GM18873 (cell line): Measurements from ENCODE around the gene COL13A1.

Source experiments
- ATAC-seq: cut with Tn5 transposase; IDR thresholded peaks from one replicate; pipeline ENCODE4 v1.9.1; 2021; ENCODE audit warnings: mild to moderate bottlenecking, moderate library complexity, moderate number of reproducible peaks; ENCODE audit not compliant: unreplicated experiment, low FRiP score

Gene COL13A1

GRCh38 chr10:69881202-69881601 is 79.5 kb downstream of the COL13A1 start:
- no peak for ATAC-seq

DNA sequence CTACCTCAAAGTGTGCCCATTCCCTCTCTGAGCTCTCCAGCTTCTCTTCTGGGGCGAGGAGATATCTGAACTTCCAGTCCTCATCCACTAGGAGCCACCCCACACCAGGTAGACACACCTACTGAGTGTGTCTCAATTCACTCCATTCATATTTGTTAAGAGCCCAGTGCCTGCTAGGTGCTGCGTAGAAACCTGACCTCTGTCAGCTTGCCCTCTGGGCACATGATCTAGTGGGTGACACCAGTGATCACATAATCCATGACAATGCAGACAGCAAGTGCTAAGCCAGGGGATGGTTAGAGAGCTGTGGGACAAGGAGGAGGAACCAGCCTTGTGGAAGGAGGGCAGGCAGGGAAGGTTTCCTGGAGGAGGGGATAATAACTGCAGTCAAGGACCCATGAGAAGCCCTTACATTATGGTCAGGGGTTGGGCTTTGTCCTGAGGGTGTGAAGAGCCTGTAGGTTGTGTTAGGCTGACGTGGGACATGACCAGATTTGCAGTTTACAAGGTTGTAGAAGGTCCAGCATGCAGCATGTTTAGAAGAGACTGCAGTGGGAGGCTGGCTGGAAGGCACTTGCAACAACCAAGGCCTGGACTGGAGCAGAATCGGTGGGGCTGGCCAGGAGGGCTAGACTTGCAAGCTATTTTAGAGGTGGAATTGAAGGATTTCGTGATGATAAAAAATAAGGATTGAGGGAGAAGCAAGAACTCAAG is 81.8 kb downstream of the COL13A1 start:
- no peak for ATAC-seq

- ATAC-seq, result no peak
These were observed 82.3 kb downstream of the COL13A1 start for GRCh38 chr10:69884024-69884367.

GRCh38 chr10:69884686-69885085 is 83.0 kb downstream of the COL13A1 start:
- ATAC-seq, result no peak

DNA sequence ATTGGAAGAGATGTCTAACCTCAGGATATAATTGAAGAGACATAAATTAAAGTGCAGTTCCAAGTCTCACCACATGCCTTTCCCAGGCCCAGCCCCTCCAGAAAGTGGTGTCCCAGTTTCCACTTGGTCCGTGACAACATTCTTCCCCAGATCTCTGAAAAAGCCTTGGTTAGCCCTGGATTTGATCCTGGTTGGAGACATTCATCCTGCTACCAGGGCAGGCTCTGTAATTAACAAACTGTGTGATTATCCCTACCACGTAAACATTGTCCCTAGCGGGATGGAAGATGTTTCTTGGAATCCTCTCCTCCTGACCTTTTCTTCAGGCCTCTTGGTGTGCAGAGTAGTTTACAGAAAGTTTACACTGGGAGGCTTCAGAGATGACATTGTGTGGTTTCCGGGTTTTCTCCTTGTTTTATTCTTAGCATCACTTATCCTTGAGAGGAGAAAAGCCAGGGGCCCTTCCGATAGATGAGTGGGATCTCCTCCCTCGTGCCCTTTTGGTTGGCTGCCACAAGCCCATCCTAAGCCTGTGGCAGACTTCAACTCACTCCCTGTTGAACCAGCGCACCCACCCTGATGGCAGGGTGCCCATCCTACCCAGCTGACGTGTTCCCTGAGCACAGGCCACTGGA is 83.8 kb downstream of the COL13A1 start:
- no peak for ATAC-seq

GRCh38 chr10:69888882-69889584 is 87.3 kb downstream of the COL13A1 start:
- ATAC-seq, result no peak

DNA sequence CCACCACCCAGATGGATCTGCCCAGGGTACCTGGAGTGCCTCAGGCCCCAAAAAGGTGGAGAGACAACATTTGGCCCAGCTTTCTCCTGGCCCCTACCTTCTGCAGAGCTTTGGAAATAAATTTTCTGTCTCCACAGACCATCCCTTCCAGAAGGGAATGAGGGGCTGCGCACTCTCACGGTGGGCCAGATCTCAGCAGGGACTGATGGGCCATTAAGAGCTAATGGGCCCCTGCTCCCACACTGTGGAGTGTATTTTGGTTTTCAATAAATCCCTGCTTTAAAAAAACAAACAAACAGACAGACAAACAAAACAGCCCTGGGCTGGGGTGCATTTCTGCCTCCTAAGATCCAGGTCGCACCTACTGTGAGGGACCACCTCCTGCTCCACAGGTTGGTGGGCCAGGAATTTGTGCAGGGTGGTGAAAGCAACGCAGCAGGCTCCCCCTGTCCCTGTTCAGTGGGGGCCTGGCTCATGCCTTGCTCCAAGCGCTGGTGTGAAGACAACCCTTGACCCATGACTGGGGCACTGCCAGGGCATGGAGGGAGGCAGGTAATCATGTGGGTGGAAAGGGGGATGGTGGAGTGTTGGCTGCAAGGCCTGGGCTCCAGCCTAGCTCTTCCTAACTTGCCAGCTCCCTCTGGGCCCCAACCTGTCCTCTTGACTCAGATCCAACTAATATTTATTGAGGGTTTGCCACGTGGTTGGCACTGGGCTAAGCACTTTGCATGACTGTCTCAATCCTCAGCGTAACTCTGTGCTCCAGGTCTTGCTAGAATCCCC is 88.5 kb downstream of the COL13A1 start:
- no peak for ATAC-seq

- ATAC-seq, result no peak
These were observed 89.4 kb downstream of the COL13A1 start for GRCh38 chr10:69891057-69891617.

DNA sequence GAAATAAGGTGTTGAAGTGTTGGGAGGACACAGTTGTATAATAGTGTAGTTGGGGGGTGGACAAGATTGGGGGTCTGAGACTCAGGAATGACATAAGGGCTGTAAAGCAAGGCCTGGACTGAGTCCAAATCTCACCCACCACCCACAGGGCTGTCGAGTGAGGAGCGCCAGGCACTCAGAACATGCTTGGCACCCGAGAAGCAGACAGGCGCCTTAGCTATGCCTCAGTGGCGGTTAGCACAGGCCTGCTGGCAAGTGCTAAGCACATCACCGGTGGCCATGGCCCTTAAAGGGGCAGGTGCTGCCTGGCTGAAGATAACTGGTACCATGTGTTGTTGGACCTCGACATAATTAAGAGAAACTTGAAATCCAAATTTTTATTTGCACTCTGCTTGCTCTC is 90.7 kb downstream of the COL13A1 start:
- no peak for ATAC-seq

DNA sequence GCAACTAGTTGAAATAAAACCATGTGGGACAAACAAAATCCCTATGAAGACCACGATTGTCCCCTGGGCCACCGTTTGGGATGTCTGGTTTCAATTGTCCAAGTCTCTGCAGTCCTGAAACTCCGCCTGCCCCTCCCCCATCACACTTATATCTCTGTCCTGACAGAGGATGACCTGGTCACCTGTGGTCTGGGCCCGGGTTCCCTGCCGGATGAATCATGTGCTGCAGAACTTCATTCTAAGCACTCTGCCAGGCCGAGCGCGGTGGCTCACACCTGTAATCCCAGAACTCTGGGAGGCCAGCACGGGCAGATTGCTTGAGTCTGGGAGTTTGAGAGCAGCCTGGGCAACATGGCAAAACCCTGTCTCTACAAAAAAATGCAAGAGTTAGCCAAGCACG is 91.1 kb downstream of the COL13A1 start:
- no peak for ATAC-seq

GRCh38 chr10:69893271-69893900 is 91.7 kb downstream of the COL13A1 start:
- no peak for ATAC-seq

DNA sequence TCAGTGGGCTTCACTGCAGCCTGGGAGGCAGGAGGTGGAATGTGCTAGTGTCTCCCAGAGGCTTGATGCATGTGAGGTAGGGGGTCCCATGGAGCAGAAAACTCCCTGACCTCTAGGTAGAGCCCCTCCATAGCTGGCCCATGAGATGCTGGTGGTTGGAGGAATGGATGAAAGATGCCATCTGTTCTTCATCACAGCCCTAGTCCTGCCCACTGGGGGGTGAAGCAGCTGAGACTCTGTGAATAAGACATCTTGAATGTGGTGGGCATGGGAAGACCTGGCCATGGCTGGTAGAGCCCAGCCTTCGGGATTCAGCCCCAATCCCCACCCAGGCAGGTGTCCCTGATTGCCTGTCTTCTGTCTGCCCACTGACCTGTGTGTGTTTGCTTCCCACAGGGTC is 92.5 kb downstream of the COL13A1 start:
- ATAC-seq, result no peak

- no peak for ATAC-seq
These were observed 94.1 kb downstream of the COL13A1 start for GRCh38 chr10:69895759-69896158.

GRCh38 chr10:69896606-69897231 is 95.0 kb downstream of the COL13A1 start:
- ATAC-seq, result no peak

GRCh38 chr10:69897432-69897831 is 95.7 kb downstream of the COL13A1 start:
- no peak for ATAC-seq

- ATAC-seq, result no peak
These were observed 96.3 kb downstream of the COL13A1 start for GRCh38 chr10:69897999-69898398.

DNA sequence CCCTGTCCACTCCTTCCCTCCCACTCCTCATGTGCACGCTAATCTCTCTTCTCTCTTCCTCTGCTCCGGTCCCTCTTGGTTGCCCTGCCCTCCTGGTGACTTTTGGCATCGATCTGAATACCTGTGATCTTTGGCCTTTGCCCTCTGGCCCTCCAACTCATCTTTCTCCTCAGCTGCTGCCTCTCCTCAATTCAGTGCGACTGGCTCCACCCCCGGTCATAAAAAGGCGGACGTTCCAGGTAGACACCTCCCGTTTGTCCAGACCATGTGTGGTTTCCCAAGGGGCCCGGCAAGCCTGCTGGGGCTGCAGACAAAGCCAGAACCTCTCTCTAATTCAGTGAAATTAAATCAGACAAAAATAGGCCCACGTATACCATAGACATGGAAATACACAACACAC is 96.8 kb downstream of the COL13A1 start:
- ATAC-seq, result no peak

DNA sequence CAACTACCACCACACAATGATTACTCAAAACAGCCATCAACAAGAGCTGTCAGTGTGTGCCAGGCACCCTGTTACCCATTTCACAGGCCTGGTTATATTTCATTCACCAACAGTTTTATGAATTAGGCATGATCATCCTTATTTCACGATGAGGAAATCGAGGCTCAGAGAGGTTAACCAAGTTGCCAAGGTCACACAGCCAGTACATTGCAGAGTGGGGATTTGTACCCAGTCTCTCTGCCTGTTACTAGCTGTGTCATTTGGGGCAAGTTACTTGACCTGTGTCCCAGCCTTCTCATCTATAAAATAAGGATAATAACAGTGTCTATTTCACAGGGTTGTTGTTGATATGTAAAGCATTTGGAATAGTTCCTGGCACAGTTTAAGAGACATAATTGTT is 97.2 kb downstream of the COL13A1 start:
- ATAC-seq, result no peak

- no peak for ATAC-seq
These were observed 98.3 kb downstream of the COL13A1 start for GRCh38 chr10:69899727-69900595.
